HEK293 (cell line): ENCODE data around the gene CACNA1C.

Experiments
- CTCF ChIA-PET: fragments of 350-600 bp; formaldehyde crosslinking; extraction: SDS; loops from one replicate; lab custom pipeline; 2021; ENCODE audit warnings: antibody characterized with exemption; lab: Yijun Ruan, JAX
- POLR2A ChIA-PET: fragments of 300-600 bp; formaldehyde crosslinking; extraction: SDS; loops from one replicate; lab custom pipeline; 2020; ENCODE audit warnings: antibody characterized with exemption, inconsistent platforms; lab: Yijun Ruan, JAX
- H3K27ac ChIP-seq: fragments of 200-500 bp; sonication (Bioruptor generic); 2 replicates; pipeline ENCODE4 v1.5.1; 2014; ENCODE audit warnings: low read depth, low read length, control low read depth, inconsistent platforms; ENCODE audit errors: extremely low read depth
- H3K36me3 ChIP-seq, 2 experiments: fragments of 200-500 bp in 1 of 2; sonication (Bioruptor generic) in 1 of 2; 1 replicate in 1 of 2; 2 replicates in 1 of 2; pipeline ENCODE4 v1.5.1; 2014 to 2017; ENCODE audit warnings: inconsistent platforms in 2 of 2, low read length in 2 of 2; ENCODE audit not compliant: control insufficient read depth in 2 of 2, insufficient read depth in 1 of 2
- H3K4me1 ChIP-seq: fragments of 200-500 bp; sonication (Bioruptor generic); 2 replicates; pipeline ENCODE4 v1.5.1; 2014; ENCODE audit warnings: mild to moderate bottlenecking, low read length, inconsistent platforms; ENCODE audit not compliant: control insufficient read depth, insufficient read depth
- H3K4me3 ChIP-seq: 2 replicates; pipeline ENCODE4 v1.5.1; 2011; ENCODE audit warnings: low read depth, mild to moderate bottlenecking, control low read depth, low read length, moderate library complexity
- H3K9me3 ChIP-seq: fragments of 200-500 bp; sonication (Bioruptor generic); 2 replicates; pipeline ENCODE4 v1.5.1; 2014; ENCODE audit warnings: low read depth, low read length, inconsistent platforms; ENCODE audit not compliant: control insufficient read depth, insufficient read depth
- EGR2 ChIP-seq: fragments of 450-650 bp; formaldehyde crosslinking; IDR thresholded peaks from 2 replicates; pipeline ENCODE4 v1.5.1; 2016; ENCODE audit warnings: low read depth, missing biosample characterization, missing genetic modification characterization
- GLI4 ChIP-seq: fragments of 450-650 bp; formaldehyde crosslinking; IDR thresholded peaks from 2 replicates; pipeline ENCODE4 v1.5.1; 2016; ENCODE audit warnings: missing biosample characterization, missing genetic modification characterization
- MEIS1 ChIP-seq: sonication (generic); formaldehyde crosslinking; IDR thresholded peaks from 2 replicates; pipeline ENCODE4 v1.8.1; 2022; ENCODE audit warnings: missing genetic modification reagents, mild to moderate bottlenecking, borderline replicate concordance
- MYNN ChIP-seq: fragments of 450-650 bp; formaldehyde crosslinking; IDR thresholded peaks from 2 replicates; pipeline ENCODE4 v1.5.1; 2016; ENCODE audit warnings: missing biosample characterization, missing genetic modification characterization, borderline replicate concordance
- PRDM1 ChIP-seq: fragments of 450-650 bp; formaldehyde crosslinking; IDR thresholded peaks from 2 replicates; pipeline ENCODE4; 2016; ENCODE audit warnings: missing biosample characterization, missing genetic modification characterization
- ZFHX2 ChIP-seq: fragments of 450-650 bp; formaldehyde crosslinking; conservative IDR thresholded peaks from 2 replicates; pipeline ENCODE4 v1.5.1; 2016; ENCODE audit warnings: missing biosample characterization, missing genetic modification characterization
- ZFP41 ChIP-seq: fragments of 450-650 bp; formaldehyde crosslinking; IDR thresholded peaks from 2 replicates; pipeline ENCODE4 v1.5.1; 2016; ENCODE audit warnings: missing biosample characterization, missing genetic modification characterization, borderline replicate concordance
- ZNF132 ChIP-seq: fragments of 450-650 bp; formaldehyde crosslinking; IDR thresholded peaks from 2 replicates; pipeline ENCODE4 v1.5.1; 2017; ENCODE audit warnings: missing biosample characterization, missing genetic modification characterization, borderline replicate concordance
- ZNF138 ChIP-seq: fragments of 450-650 bp; formaldehyde crosslinking; IDR thresholded peaks from 2 replicates; pipeline ENCODE4 v1.5.1; 2016; ENCODE audit warnings: missing biosample characterization, missing genetic modification characterization, borderline replicate concordance
- ZNF146 ChIP-seq: fragments of 450-650 bp; formaldehyde crosslinking; IDR thresholded peaks from 2 replicates; pipeline ENCODE4 v1.5.1; 2016; ENCODE audit warnings: missing biosample characterization, missing genetic modification characterization
- ZNF157 ChIP-seq: fragments of 450-650 bp; formaldehyde crosslinking; IDR thresholded peaks from 2 replicates; pipeline ENCODE4 v1.5.1; 2016; ENCODE audit warnings: missing biosample characterization, missing genetic modification characterization
- ZNF169 ChIP-seq: fragments of 450-650 bp; formaldehyde crosslinking; IDR thresholded peaks from 2 replicates; pipeline ENCODE4 v1.5.1; 2016; ENCODE audit warnings: missing biosample characterization, missing genetic modification characterization
- ZNF175 ChIP-seq: fragments of 450-650 bp; formaldehyde crosslinking; IDR thresholded peaks from 2 replicates; pipeline ENCODE4 v1.5.1; 2016; ENCODE audit warnings: missing biosample characterization, missing genetic modification characterization
- ZNF214 ChIP-seq: fragments of 450-650 bp; formaldehyde crosslinking; IDR thresholded peaks from 2 replicates; pipeline ENCODE4 v1.5.1; 2017; ENCODE audit warnings: missing biosample characterization, mild to moderate bottlenecking, missing genetic modification characterization, borderline replicate concordance
- ZNF239 ChIP-seq: fragments of 450-650 bp; formaldehyde crosslinking; IDR thresholded peaks from 2 replicates; pipeline ENCODE4 v1.5.1; 2016; ENCODE audit warnings: missing biosample characterization, missing genetic modification characterization
- ZNF350 ChIP-seq: fragments of 450-650 bp; formaldehyde crosslinking; IDR thresholded peaks from 2 replicates; pipeline ENCODE4 v1.5.0; 2017; ENCODE audit warnings: missing biosample characterization, mild to moderate bottlenecking, missing genetic modification characterization
- ZNF423 ChIP-seq: fragments of 450-650 bp; formaldehyde crosslinking; IDR thresholded peaks from 2 replicates; pipeline ENCODE4 v1.5.1; 2016; ENCODE audit warnings: missing biosample characterization, missing genetic modification characterization
- ZNF473 ChIP-seq: fragments of 450-650 bp; formaldehyde crosslinking; IDR thresholded peaks from 2 replicates; pipeline ENCODE4 v1.5.1; 2017; ENCODE audit warnings: missing biosample characterization, missing genetic modification characterization
- ZNF48 ChIP-seq: fragments of 450-650 bp; formaldehyde crosslinking; IDR thresholded peaks from 2 replicates; pipeline ENCODE4 v1.5.1; 2016; ENCODE audit warnings: missing biosample characterization, missing genetic modification characterization
- ZNF514 ChIP-seq: fragments of 450-650 bp; formaldehyde crosslinking; IDR thresholded peaks from 2 replicates; pipeline ENCODE4 v1.5.1; 2016; ENCODE audit warnings: missing biosample characterization, missing genetic modification characterization
- ZNF530 ChIP-seq: fragments of 450-650 bp; formaldehyde crosslinking; IDR thresholded peaks from 2 replicates; pipeline ENCODE4 v1.5.1; 2016; ENCODE audit warnings: low read depth, missing biosample characterization, missing genetic modification characterization
- ZNF660 ChIP-seq: fragments of 450-650 bp; IDR thresholded peaks from 2 replicates; pipeline ENCODE4 v1.5.1; 2018; ENCODE audit warnings: missing biosample characterization, mild to moderate bottlenecking, missing genetic modification characterization
- ZNF677 ChIP-seq: fragments of 450-650 bp; IDR thresholded peaks from 2 replicates; pipeline ENCODE4 v1.5.0; 2018; ENCODE audit warnings: missing biosample characterization, mild to moderate bottlenecking, missing genetic modification characterization, moderate library complexity
- ZNF777 ChIP-seq: fragments of 450-650 bp; formaldehyde crosslinking; IDR thresholded peaks from 2 replicates; pipeline ENCODE4 v1.5.1; 2017; ENCODE audit warnings: missing biosample characterization, missing genetic modification characterization, borderline replicate concordance
- ZNF791 ChIP-seq: fragments of 450-650 bp; formaldehyde crosslinking; IDR thresholded peaks from 2 replicates; pipeline ENCODE4 v1.5.1; 2016; ENCODE audit warnings: missing biosample characterization, missing genetic modification characterization
- ZNF837 ChIP-seq: fragments of 450-650 bp; formaldehyde crosslinking; IDR thresholded peaks from 2 replicates; pipeline ENCODE4 v1.5.1; 2016; ENCODE audit warnings: missing biosample characterization, missing genetic modification characterization
- TF ChIP-seq, protein P1 (sequence below): fragments of 450-650 bp; formaldehyde crosslinking; IDR thresholded peaks from 2 replicates; pipeline ENCODE4 v1.5.1; 2016; ENCODE audit warnings: missing biosample characterization, missing genetic modification characterization
- TF ChIP-seq, protein P2 (sequence below): fragments of 450-650 bp; formaldehyde crosslinking; IDR thresholded peaks from 2 replicates; pipeline ENCODE4 v1.5.1; 2016; ENCODE audit warnings: missing biosample characterization, missing genetic modification characterization
- TF ChIP-seq, protein P3 (sequence below): fragments of 450-650 bp; formaldehyde crosslinking; IDR thresholded peaks from 2 replicates; pipeline ENCODE4 v1.5.1; 2016; ENCODE audit warnings: missing biosample characterization, missing genetic modification characterization
- TF ChIP-seq, protein P4 (sequence below): fragments of 450-650 bp; formaldehyde crosslinking; IDR thresholded peaks from 2 replicates; pipeline ENCODE4 v1.5.1; 2016; ENCODE audit warnings: missing biosample characterization, missing genetic modification characterization

CACNA1C gene

DNA sequence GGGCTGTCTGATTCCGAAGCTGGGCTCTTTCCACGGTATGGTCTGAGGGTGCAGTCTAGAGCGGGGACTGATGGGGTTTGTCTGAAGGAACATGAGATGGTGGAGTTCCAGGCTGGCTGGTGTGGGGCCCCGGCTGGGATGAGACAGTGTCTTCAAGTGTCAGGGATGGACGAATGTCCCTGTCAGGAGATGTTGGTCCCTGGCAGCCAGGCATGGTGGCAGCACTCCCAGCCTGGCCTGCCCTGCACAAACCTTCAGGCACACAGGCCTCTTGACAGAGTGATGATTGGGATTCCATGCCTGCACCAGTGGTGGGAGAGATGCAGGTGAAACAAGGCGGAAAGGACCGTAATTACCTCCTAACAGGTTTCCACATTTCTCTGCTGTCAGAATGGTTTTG, 221.9 kb downstream of the CACNA1C start:
- Histone ChIP-seq H3K4me1 (no peaks in the 10 kb centered on the region), H3K9me3 (no peaks in the 10 kb centered on the region), H3K27ac (no peak overlapping the region), H3K36me3 (no peaks in the 10 kb centered on the region), H3K4me3 (no peak overlapping the region)
- ChIA-PET POLR2A (no interaction called here), CTCF (no interaction called here)
- no peak for TF ChIP-seq ZNF146 (tag by site-specific recombination)
- no peak for TF ChIP-seq PRDM1 (tag by site-specific recombination)
- no peak for TF ChIP-seq ZNF777 (tag by site-specific recombination)
- TF ChIP-seq EGR2 (tag by site-specific recombination), result no peak
- TF ChIP-seq ZNF837 (tag by site-specific recombination), result no peak
- no peak for TF ChIP-seq ZNF423 (tag by site-specific recombination)
- TF ChIP-seq, protein P1, sequence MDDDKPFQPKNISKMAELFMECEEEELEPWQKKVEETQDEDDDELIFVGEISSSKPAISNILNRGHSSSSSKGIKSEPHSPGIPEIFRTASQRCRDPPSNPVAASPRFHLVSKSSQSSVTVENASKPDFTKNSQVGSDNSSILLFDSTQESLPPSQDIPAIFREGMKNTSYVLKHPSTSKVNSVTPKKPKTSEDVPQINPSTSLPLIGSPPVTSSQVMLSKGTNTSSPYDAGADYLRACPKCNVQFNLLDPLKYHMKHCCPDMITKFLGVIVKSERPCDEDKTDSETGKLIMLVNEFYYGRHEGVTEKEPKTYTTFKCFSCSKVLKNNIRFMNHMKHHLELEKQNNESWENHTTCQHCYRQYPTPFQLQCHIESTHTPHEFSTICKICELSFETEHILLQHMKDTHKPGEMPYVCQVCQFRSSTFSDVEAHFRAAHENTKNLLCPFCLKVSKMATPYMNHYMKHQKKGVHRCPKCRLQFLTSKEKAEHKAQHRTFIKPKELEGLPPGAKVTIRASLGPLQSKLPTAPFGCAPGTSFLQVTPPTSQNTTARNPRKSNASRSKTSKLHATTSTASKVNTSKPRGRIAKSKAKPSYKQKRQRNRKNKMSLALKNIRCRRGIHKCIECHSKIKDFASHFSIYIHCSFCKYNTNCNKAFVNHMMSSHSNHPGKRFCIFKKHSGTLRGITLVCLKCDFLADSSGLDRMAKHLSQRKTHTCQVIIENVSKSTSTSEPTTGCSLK (tag by site-specific recombination), result no peak
- TF ChIP-seq GLI4 (tag by site-specific recombination), result no peak
- TF ChIP-seq, protein P2, sequence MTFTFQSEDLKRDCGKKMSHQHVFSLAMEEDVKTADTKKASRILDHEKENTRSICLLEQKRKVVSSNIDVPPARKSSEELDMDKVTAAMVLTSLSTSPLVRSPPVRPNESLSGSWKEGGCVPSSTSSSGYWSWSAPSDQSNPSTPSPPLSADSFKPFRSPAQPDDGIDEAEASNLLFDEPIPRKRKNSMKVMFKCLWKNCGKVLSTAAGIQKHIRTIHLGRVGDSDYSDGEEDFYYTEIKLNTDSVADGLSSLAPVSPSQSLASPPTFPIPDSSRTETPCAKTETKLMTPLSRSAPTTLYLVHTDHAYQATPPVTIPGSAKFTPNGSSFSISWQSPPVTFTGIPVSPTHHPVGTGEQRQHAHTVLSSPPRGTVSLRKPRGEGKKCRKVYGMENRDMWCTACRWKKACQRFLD (tag by site-specific recombination), result no peak
- no peak for TF ChIP-seq ZNF791 (tag by site-specific recombination)
- no peak for TF ChIP-seq ZNF214 (tag by site-specific recombination)
- TF ChIP-seq ZNF473 (tag by site-specific recombination), result no peak
- TF ChIP-seq ZNF530 (tag by site-specific recombination), result no peak

DNA sequence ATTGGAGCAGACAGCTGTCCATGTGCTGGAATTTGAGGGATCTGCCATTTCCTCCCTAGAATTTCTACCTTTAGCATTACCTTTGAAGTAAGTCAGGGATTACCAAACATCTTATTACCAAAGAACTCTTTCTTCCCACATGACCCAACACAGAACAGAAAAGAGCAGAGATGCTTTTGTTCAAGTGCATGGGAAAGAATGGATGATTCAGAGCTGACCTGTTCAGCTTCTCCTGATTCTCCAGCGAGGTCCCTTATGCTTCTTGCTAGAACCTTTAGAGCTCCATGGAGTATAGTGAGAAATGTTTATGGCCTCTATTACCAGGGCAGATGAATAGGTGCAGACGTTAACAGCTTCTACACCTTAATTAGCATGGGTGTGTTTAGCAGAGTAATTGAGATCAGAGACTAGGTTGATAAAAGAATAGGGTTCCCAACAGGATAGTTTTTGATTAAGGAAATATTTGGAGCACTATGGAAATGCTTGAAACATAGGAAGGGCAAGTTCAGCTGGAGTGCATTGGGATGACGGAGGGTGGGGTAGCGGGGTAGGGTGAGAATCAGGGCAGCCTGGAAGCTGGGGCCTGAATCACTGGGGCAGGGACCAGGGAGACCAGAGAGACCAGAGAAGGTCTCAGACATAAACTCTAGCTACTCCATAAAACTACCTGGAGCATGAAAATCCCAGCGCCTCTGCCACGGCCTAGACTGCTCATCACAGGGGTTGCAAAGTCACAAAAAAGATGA, 223.7 kb downstream of the CACNA1C start:
- TF ChIP-seq MEIS1 (CRISPR knock-in tag) (no peak), ZNF660 (no peak), ZNF677 (tag by site-specific recombination) (no peak), ZNF169 (tag by site-specific recombination) (no peak), ZNF138 (no peak), ZNF157 (tag by site-specific recombination) (no peak), ZFP41 (tag by site-specific recombination) (no peak), ZNF239 (tag by site-specific recombination) (no peak), ZNF514 (tag by site-specific recombination) (no peak), ZNF48 (tag by site-specific recombination) (no peak), ZFHX2 (tag by site-specific recombination) (no peak), ZNF175 (tag by site-specific recombination) (no peak), ZNF350 (tag by site-specific recombination) (no peak), ZNF132 (tag by site-specific recombination) (no peak), MYNN (no peak)
- TF ChIP-seq, protein P2 (tag by site-specific recombination), result no peak
- TF ChIP-seq, protein P3, sequence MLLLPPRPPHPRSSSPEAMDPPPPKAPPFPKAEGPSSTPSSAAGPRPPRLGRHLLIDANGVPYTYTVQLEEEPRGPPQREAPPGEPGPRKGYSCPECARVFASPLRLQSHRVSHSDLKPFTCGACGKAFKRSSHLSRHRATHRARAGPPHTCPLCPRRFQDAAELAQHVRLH (tag by site-specific recombination), result no peak
- TF ChIP-seq, protein P4, sequence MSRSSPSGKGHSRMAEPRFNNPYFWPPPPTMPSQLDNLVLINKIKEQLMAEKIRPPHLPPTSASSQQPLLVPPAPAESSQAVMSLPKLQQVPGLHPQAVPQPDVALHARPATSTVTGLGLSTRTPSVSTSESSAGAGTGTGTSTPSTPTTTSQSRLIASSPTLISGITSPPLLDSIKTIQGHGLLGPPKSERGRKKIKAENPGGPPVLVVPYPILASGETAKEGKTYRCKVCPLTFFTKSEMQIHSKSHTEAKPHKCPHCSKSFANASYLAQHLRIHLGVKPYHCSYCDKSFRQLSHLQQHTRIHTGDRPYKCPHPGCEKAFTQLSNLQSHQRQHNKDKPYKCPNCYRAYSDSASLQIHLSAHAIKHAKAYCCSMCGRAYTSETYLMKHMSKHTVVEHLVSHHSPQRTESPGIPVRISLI (tag by site-specific recombination), result no peak
- ChIA-PET POLR2A (no interaction called here), CTCF (interaction anchor here (0.6 to 2.0 kb wide), 10 partner anchors 8 to 510 kb away, joined by 3 to 7 read pairs (median 4); no protein-coding TSS in a partner anchor)
- H3K4me3 ChIP-seq, result no peak overlapping the region
- H3K36me3 ChIP-seq, result no peaks in the 10 kb centered on the region
- H3K27ac ChIP-seq, result no peak overlapping the region
- H3K9me3 ChIP-seq, result no peaks in the 10 kb centered on the region
- no peaks in the 10 kb centered on the region for H3K4me1 ChIP-seq
